GM23338 (cell line): Measurements from ENCODE around the gene SLC16A2.

Experiments used
- CREB1 ChIP-seq: fragments of 250-450 bp; sonication (Bioruptor Pico); IDR thresholded peaks from 2 replicates; pipeline ENCODE4 v1.5.0; 2020; ENCODE audit warnings: low read depth, mild to moderate bottlenecking, moderate library complexity
- CTCF ChIP-seq, 2 experiments: fragments of 200-600 bp in 1 of 2; sonication (generic) in 1 of 2; conservative IDR thresholded peaks; 2 replicates each; pipeline versions ENCODE4 v1.5.1 to v1.6.1; 2016 to 2017; ENCODE audit warnings: antibody characterized with exemption in 2 of 2, low read depth in 2 of 2, mild to moderate bottlenecking in 2 of 2, moderate library complexity in 1 of 2
- ETS1 ChIP-seq: IDR thresholded peaks from 2 replicates; pipeline ENCODE4 v1.6.1; 2016; ENCODE audit warnings: antibody characterized with exemption
- EZH2 ChIP-seq: fragments of 200-600 bp; sonication (generic); IDR thresholded peaks from one replicate; pipeline ENCODE4 v1.8.0; 2017; ENCODE audit warnings: antibody characterized with exemption, mild to moderate bottlenecking, low read depth; ENCODE audit not compliant: unreplicated experiment
- EZH2phosphoT487 ChIP-seq: fragments of 200-600 bp; sonication (generic); IDR thresholded peaks from one replicate; pipeline ENCODE4 v1.8.1; 2018; ENCODE audit warnings: antibody characterized with exemption; ENCODE audit not compliant: unreplicated experiment
- JUNB ChIP-seq: IDR thresholded peaks from one replicate; pipeline ENCODE4 v1.6.1; 2016; ENCODE audit warnings: antibody characterized with exemption; ENCODE audit not compliant: unreplicated experiment
- POLR2AphosphoS5 ChIP-seq: IDR thresholded peaks from 2 replicates; pipeline ENCODE4 v1.6.1; 2016; ENCODE audit warnings: antibody characterized with exemption, low read depth
- REST ChIP-seq: IDR thresholded peaks from one replicate; pipeline ENCODE4 v1.6.1; 2018; ENCODE audit warnings: antibody characterized with exemption; ENCODE audit not compliant: unreplicated experiment
- STAT1 ChIP-seq: IDR thresholded peaks from one replicate; pipeline ENCODE4 v1.6.1; 2016; ENCODE audit warnings: antibody characterized with exemption; ENCODE audit not compliant: unreplicated experiment

DNA sequence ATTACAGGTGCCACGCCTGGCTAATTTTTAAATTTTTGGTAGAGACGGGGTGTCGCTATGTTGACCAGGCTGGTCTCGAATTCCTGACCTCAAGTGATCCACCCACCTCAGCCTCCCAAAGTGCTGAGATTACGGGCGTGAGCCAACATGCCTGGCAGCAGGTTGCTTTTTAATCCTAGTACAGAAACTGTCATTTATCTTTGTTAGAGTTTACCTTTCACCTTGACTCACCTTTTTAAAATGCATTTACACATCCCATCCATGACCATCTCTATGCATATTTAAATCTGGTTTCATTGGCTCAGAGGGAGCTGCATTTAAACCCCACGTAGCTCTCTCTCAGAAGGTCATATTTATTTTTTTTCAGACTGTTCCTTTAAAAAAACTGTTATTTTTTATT lies 31.9 kb downstream of the SLC16A2 start:
- TF ChIP-seq CTCF (conservative IDR thresholded peaks at IDR 0.05; ENCODE audit: low read depth in 2 of 2) (no peak), EZH2 (no peak), REST (no peak), POLR2AphosphoS5 (no peak), CREB1 (CRISPR knock-in tag) (no peak), STAT1 (no peak), EZH2phosphoT487 (no peak), ETS1 (no peak), JUNB (no peak)
